Panc1 (cell line): ENCODE results near the gene SDCBP2. TPM values are rescaled to one million over a fixed set of nuclear protein-coding genes. Genes with fewer than 3 reads are reported as not detected.

Source experiments
- ATAC-seq: fragments of 200-7000 bp; cut with Tn5 transposase; 2 replicates; pipeline ENCODE4 v1.9.1; 2020; ENCODE audit warnings: mild to moderate bottlenecking, moderate library complexity
- BruUV-seq: library from RNA; stranded (reverse); fragments of 400-500 nt; replicated peaks from 2 replicates; lab custom pipeline; 2021; lab: Mats Ljungman, UMichigan
- CTCF ChIA-PET: fragments of 300-600 bp; sonication (Branson Sonifier 250); formaldehyde crosslinking; loops from one replicate; lab custom pipeline; 2022; ENCODE audit warnings: antibody characterized with exemption; lab: Charles Lee
- POLR2A ChIA-PET: fragments of 300-600 bp; sonication (Branson Sonifier 250); formaldehyde crosslinking; loops from one replicate; lab custom pipeline; 2022; ENCODE audit warnings: antibody characterized with exemption; lab: Charles Lee
- DNase-seq: peaks from one replicate; pipeline ENCODE4 v3.0.0-alpha.2; 2010; ENCODE audit warnings: low read depth, low spot score
- H3K27ac ChIP-seq: 2 replicates; pipeline ENCODE4 v1.5.1; 2011; ENCODE audit warnings: mild to moderate bottlenecking, low read length, inconsistent platforms
- H3K27me3 ChIP-seq: fragments of 200-500 bp; sonication (Bioruptor generic); 2 replicates; pipeline ENCODE4 v1.6.0; 2014; ENCODE audit warnings: low read length, inconsistent platforms; ENCODE audit not compliant: control insufficient read depth, insufficient read depth
- H3K36me3 ChIP-seq: fragments of 200-500 bp; sonication (Bioruptor generic); 2 replicates; pipeline ENCODE4 v1.5.1; 2014; ENCODE audit warnings: inconsistent platforms, mild to moderate bottlenecking, low read length, moderate library complexity; ENCODE audit not compliant: control insufficient read depth, insufficient read depth
- H3K4me1 ChIP-seq: 2 replicates; pipeline ENCODE4 v1.5.1; 2011; ENCODE audit warnings: inconsistent platforms, mild to moderate bottlenecking, low read length, moderate library complexity; ENCODE audit not compliant: control insufficient read depth, insufficient read depth
- H3K4me3 ChIP-seq, 2 experiments: 2 replicates each; pipeline ENCODE4 v1.5.1; 2011 to 2012; ENCODE audit warnings: low read depth in 2 of 2, low read length in 2 of 2, mild to moderate bottlenecking in 2 of 2, inconsistent platforms in 1 of 2, moderate library complexity in 1 of 2
- H3K9me3 ChIP-seq: fragments of 200-500 bp; sonication (Bioruptor generic); 2 replicates; pipeline ENCODE4 v1.5.1; 2014; ENCODE audit warnings: low read depth, mild to moderate bottlenecking, inconsistent platforms, low read length, moderate library complexity; ENCODE audit not compliant: control insufficient read depth, insufficient read depth
- POLR2AphosphoS5 ChIP-seq: IDR thresholded peaks from 2 replicates; pipeline ENCODE4 v1.6.1; 2012; ENCODE audit warnings: mild to moderate bottlenecking, low read depth, low read length, moderate library complexity
- SIN3A ChIP-seq: IDR thresholded peaks from 2 replicates; pipeline ENCODE4 v1.6.1; 2012; ENCODE audit warnings: low read depth, mild to moderate bottlenecking, low read length, moderate library complexity, borderline replicate concordance; ENCODE audit not compliant: insufficient read depth
- TCF7L2 ChIP-seq: IDR thresholded peaks from 2 replicates; pipeline ENCODE4 v1.6.1; 2011; ENCODE audit warnings: mild to moderate bottlenecking, low read depth, low read length, inconsistent platforms
- in situ Hi-C: cut with HindIII; loops from 2 replicates; pipeline ENCODE4 v1.10.0; 2016; ENCODE audit warnings: low sequenced_read_pairs, low pct_unique_long_range_greater_than_20kb
- intact Hi-C: fragments of 100-400 bp; cut with micrococcal nuclease; formaldehyde crosslinking; loops from one replicate; pipeline ENCODE4 v1.10.0; 2022; ENCODE audit not compliant: unreplicated experiment
- total RNA-seq: library from RNA; stranded (reverse); gene quantifications from one replicate; pipeline ENCODE4 v1.2.1, GENCODE V29; 2021; ENCODE audit not compliant: unreplicated experiment
- TF ChIP-seq, protein P1 (sequence below), 2 experiments: IDR thresholded peaks; 2 replicates each; pipeline ENCODE4 v1.6.1; 2011 to 2012; ENCODE audit warnings: low read depth in 2 of 2, control low read depth in 1 of 2, low read length in 1 of 2, mild to moderate bottlenecking in 1 of 2, moderate library complexity in 1 of 2; ENCODE audit not compliant: insufficient read depth in 1 of 2
- TF ChIP-seq, protein P2 (sequence below): fragments of 450-650 bp; IDR thresholded peaks from 2 replicates; pipeline ENCODE4 v1.5.1; 2017; ENCODE audit warnings: mild to moderate bottlenecking

SDCBP2 gene
- total RNA-seq, 1 experiment from 2014 or later = 1.8 TPM

- intact Hi-C loops = no loop called here
- POLR2A ChIA-PET = no interaction called here
- H3K36me3 ChIP-seq = no peaks in the 10 kb centered on the region
- no peak for ATAC-seq
- no TSS peak for BruUV-seq
- TF ChIP-seq TCF7L2 (no peak), SIN3A (no peak), POLR2AphosphoS5 (no peak)
- TF ChIP-seq, protein P1, sequence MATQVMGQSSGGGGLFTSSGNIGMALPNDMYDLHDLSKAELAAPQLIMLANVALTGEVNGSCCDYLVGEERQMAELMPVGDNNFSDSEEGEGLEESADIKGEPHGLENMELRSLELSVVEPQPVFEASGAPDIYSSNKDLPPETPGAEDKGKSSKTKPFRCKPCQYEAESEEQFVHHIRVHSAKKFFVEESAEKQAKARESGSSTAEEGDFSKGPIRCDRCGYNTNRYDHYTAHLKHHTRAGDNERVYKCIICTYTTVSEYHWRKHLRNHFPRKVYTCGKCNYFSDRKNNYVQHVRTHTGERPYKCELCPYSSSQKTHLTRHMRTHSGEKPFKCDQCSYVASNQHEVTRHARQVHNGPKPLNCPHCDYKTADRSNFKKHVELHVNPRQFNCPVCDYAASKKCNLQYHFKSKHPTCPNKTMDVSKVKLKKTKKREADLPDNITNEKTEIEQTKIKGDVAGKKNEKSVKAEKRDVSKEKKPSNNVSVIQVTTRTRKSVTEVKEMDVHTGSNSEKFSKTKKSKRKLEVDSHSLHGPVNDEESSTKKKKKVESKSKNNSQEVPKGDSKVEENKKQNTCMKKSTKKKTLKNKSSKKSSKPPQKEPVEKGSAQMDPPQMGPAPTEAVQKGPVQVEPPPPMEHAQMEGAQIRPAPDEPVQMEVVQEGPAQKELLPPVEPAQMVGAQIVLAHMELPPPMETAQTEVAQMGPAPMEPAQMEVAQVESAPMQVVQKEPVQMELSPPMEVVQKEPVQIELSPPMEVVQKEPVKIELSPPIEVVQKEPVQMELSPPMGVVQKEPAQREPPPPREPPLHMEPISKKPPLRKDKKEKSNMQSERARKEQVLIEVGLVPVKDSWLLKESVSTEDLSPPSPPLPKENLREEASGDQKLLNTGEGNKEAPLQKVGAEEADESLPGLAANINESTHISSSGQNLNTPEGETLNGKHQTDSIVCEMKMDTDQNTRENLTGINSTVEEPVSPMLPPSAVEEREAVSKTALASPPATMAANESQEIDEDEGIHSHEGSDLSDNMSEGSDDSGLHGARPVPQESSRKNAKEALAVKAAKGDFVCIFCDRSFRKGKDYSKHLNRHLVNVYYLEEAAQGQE (IDR thresholded peaks at IDR 0.05; ENCODE audit: insufficient read depth in 1 of 2, low read depth in 2 of 2, low read length in 1 of 2) = no peak
- TF ChIP-seq, protein P2, sequence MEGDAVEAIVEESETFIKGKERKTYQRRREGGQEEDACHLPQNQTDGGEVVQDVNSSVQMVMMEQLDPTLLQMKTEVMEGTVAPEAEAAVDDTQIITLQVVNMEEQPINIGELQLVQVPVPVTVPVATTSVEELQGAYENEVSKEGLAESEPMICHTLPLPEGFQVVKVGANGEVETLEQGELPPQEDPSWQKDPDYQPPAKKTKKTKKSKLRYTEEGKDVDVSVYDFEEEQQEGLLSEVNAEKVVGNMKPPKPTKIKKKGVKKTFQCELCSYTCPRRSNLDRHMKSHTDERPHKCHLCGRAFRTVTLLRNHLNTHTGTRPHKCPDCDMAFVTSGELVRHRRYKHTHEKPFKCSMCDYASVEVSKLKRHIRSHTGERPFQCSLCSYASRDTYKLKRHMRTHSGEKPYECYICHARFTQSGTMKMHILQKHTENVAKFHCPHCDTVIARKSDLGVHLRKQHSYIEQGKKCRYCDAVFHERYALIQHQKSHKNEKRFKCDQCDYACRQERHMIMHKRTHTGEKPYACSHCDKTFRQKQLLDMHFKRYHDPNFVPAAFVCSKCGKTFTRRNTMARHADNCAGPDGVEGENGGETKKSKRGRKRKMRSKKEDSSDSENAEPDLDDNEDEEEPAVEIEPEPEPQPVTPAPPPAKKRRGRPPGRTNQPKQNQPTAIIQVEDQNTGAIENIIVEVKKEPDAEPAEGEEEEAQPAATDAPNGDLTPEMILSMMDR = no peak
- in situ Hi-C loops = no loop called here
- no peak overlapping the region for H3K27ac ChIP-seq
- H3K27me3 ChIP-seq = no peaks in the 10 kb centered on the region
- DNase-seq = no peak
- no peaks in the 10 kb centered on the region for H3K9me3 ChIP-seq
- CTCF ChIA-PET = no interaction called here
- no peak overlapping the region for H3K4me3 ChIP-seq
- peaks cover 32% of the 10 kb centered on the region for H3K4me1 ChIP-seq
These were observed 3.0 kb upstream of the SDCBP2 start for GRCh38 chr20:1331801-1332453.

DNA sequence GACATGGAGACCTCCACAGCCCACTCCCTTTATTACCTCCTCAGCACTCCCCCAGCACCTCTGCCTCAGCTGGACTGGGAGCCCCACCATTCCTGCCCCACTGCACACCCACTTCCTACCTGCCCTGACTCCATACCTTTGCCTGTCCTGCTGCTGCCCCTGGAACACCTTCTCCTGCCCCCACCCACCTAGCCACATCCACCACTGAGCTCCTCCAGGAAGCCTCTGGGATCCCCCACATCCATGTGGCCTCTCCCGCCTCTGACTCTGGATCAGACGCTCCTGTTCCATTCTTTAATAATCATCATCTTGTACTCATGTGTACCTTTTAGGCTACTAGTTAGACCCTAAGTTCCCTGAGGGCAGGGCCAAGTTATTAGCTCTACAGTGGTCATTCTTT lies 2.2 kb upstream of the SDCBP2 start:
- intact Hi-C loops = no loop called here
- no peaks in the 10 kb centered on the region for H3K9me3 ChIP-seq
- no peak overlapping the region for H3K4me3 ChIP-seq
- H3K4me1 ChIP-seq = peaks cover 33% of the 10 kb centered on the region
- H3K36me3 ChIP-seq = no peaks in the 10 kb centered on the region
- ATAC-seq = no peak
- in situ Hi-C loops = no loop called here
- TF ChIP-seq TCF7L2 = no peak
- TF ChIP-seq, protein P1 (IDR thresholded peaks at IDR 0.05; ENCODE audit: insufficient read depth in 1 of 2, low read depth in 2 of 2, low read length in 1 of 2) = no peak
- TF ChIP-seq, protein P2 = no peak
- TF ChIP-seq SIN3A = no peak
- no peak for TF ChIP-seq POLR2AphosphoS5
- no TSS peak for BruUV-seq
- no peak overlapping the region for H3K27ac ChIP-seq
- POLR2A ChIA-PET = no interaction called here
- no peak for DNase-seq
- H3K27me3 ChIP-seq = no peaks in the 10 kb centered on the region
- CTCF ChIA-PET = no interaction called here
